ENCODE measurements around the gene SH3GL2.

Gene SH3GL2

GRCh38 chr9:17665450-17665849 lies 86.6 kb downstream of the SH3GL2 start:
- Histone ChIP-seq H3K9me3 (ENCODE audit: low read length) (no peaks in the 10 kb centered on the region), H3K4me1 (ENCODE audit: insufficient read depth, low read length) (no peaks in the 10 kb centered on the region), H3K27ac (ENCODE audit: low read depth, low read length) (no peak overlapping the region), H3K36me3 (ENCODE audit: insufficient read depth, low read length) (no peaks in the 10 kb centered on the region), H3K27me3 (ENCODE audit: control insufficient read depth in 1 of 2, insufficient read depth in 2 of 2, low read length in 2 of 2) (no peaks in the 10 kb centered on the region), H3K4me3 (ENCODE audit: low read depth in 1 of 2, low read length in 2 of 2) (no peak overlapping the region), H3K9ac (ENCODE audit: low read length) (no peak overlapping the region)

GRCh38 chr9:17669206-17669605 lies 90.3 kb downstream of the SH3GL2 start:
- H3K36me3 ChIP-seq (ENCODE audit: insufficient read depth, low read length): no peaks in the 10 kb centered on the region
- H3K9ac ChIP-seq (ENCODE audit: low read length): no peak overlapping the region
- no peak overlapping the region for H3K27ac ChIP-seq (ENCODE audit: low read depth, low read length)
- H3K4me3 ChIP-seq (ENCODE audit: low read depth in 1 of 2, low read length in 2 of 2): no peak overlapping the region
- H3K27me3 ChIP-seq (ENCODE audit: control insufficient read depth in 1 of 2, insufficient read depth in 2 of 2, low read length in 2 of 2): no peaks in the 10 kb centered on the region
- no peaks in the 10 kb centered on the region for H3K9me3 ChIP-seq (ENCODE audit: low read length)
- no peaks in the 10 kb centered on the region for H3K4me1 ChIP-seq (ENCODE audit: insufficient read depth, low read length)

GRCh38 chr9:17682684-17683083 lies 103.8 kb downstream of the SH3GL2 start:
- no peak overlapping the region for H3K9ac ChIP-seq (ENCODE audit: low read length)
- no peak overlapping the region for H3K4me3 ChIP-seq (ENCODE audit: low read depth in 1 of 2, low read length in 2 of 2)
- no peaks in the 10 kb centered on the region for H3K27me3 ChIP-seq (ENCODE audit: control insufficient read depth in 1 of 2, insufficient read depth in 2 of 2, low read length in 2 of 2)
- no peaks in the 10 kb centered on the region for H3K36me3 ChIP-seq (ENCODE audit: insufficient read depth, low read length)
- no peaks in the 10 kb centered on the region for H3K4me1 ChIP-seq (ENCODE audit: insufficient read depth, low read length)
- no peaks in the 10 kb centered on the region for H3K9me3 ChIP-seq (ENCODE audit: low read length)
- H3K27ac ChIP-seq (ENCODE audit: low read depth, low read length): no peak overlapping the region

GRCh38 chr9:17688834-17689233 lies 110.0 kb downstream of the SH3GL2 start:
- Histone ChIP-seq H3K9me3 (ENCODE audit: low read length) (no peaks in the 10 kb centered on the region), H3K9ac (ENCODE audit: low read length) (no peak overlapping the region), H3K4me3 (ENCODE audit: low read depth in 1 of 2, low read length in 2 of 2) (no peak overlapping the region), H3K27me3 (ENCODE audit: control insufficient read depth in 1 of 2, insufficient read depth in 2 of 2, low read length in 2 of 2) (no peaks in the 10 kb centered on the region), H3K36me3 (ENCODE audit: insufficient read depth, low read length) (no peaks in the 10 kb centered on the region), H3K4me1 (ENCODE audit: insufficient read depth, low read length) (no peaks in the 10 kb centered on the region), H3K27ac (ENCODE audit: low read depth, low read length) (no peak overlapping the region)

- Histone ChIP-seq H3K9me3 (ENCODE audit: low read length) (no peaks in the 10 kb centered on the region), H3K27ac (ENCODE audit: low read depth, low read length) (no peak overlapping the region), H3K9ac (ENCODE audit: low read length) (no peak overlapping the region), H3K36me3 (ENCODE audit: insufficient read depth, low read length) (no peaks in the 10 kb centered on the region), H3K4me1 (ENCODE audit: insufficient read depth, low read length) (no peaks in the 10 kb centered on the region), H3K27me3 (ENCODE audit: control insufficient read depth in 1 of 2, insufficient read depth in 2 of 2, low read length in 2 of 2) (no peaks in the 10 kb centered on the region), H3K4me3 (ENCODE audit: low read depth in 1 of 2, low read length in 2 of 2) (no peak overlapping the region)
These were observed 115.5 kb downstream of the SH3GL2 start for GRCh38 chr9:17694336-17694735.

- Histone ChIP-seq H3K36me3 (ENCODE audit: insufficient read depth, low read length) (no peaks in the 10 kb centered on the region), H3K9me3 (ENCODE audit: low read length) (no peaks in the 10 kb centered on the region), H3K9ac (ENCODE audit: low read length) (no peak overlapping the region), H3K27me3 (ENCODE audit: control insufficient read depth in 1 of 2, insufficient read depth in 2 of 2, low read length in 2 of 2) (no peaks in the 10 kb centered on the region), H3K4me3 (ENCODE audit: low read depth in 1 of 2, low read length in 2 of 2) (no peak overlapping the region), H3K4me1 (ENCODE audit: insufficient read depth, low read length) (no peaks in the 10 kb centered on the region), H3K27ac (ENCODE audit: low read depth, low read length) (no peak overlapping the region)
These were observed 116.6 kb downstream of the SH3GL2 start for GRCh38 chr9:17695482-17695881.

GRCh38 chr9:17699615-17700330 lies 120.9 kb downstream of the SH3GL2 start:
- no peak overlapping the region for H3K4me3 ChIP-seq (ENCODE audit: low read depth in 1 of 2, low read length in 2 of 2)
- no peaks in the 10 kb centered on the region for H3K27me3 ChIP-seq (ENCODE audit: control insufficient read depth in 1 of 2, insufficient read depth in 2 of 2, low read length in 2 of 2)
- H3K9ac ChIP-seq (ENCODE audit: low read length): no peak overlapping the region
- H3K9me3 ChIP-seq (ENCODE audit: low read length): no peaks in the 10 kb centered on the region
- no peak overlapping the region for H3K27ac ChIP-seq (ENCODE audit: low read depth, low read length)
- H3K36me3 ChIP-seq (ENCODE audit: insufficient read depth, low read length): no peaks in the 10 kb centered on the region
- H3K4me1 ChIP-seq (ENCODE audit: insufficient read depth, low read length): no peaks in the 10 kb centered on the region

GRCh38 chr9:17706347-17706746 lies 127.5 kb downstream of the SH3GL2 start:
- no peaks in the 10 kb centered on the region for H3K4me1 ChIP-seq (ENCODE audit: insufficient read depth, low read length)
- H3K27me3 ChIP-seq (ENCODE audit: control insufficient read depth in 1 of 2, insufficient read depth in 2 of 2, low read length in 2 of 2): no peaks in the 10 kb centered on the region
- no peak overlapping the region for H3K9ac ChIP-seq (ENCODE audit: low read length)
- no peak overlapping the region for H3K4me3 ChIP-seq (ENCODE audit: low read depth in 1 of 2, low read length in 2 of 2)
- no peaks in the 10 kb centered on the region for H3K9me3 ChIP-seq (ENCODE audit: low read length)
- no peaks in the 10 kb centered on the region for H3K36me3 ChIP-seq (ENCODE audit: insufficient read depth, low read length)
- no peak overlapping the region for H3K27ac ChIP-seq (ENCODE audit: low read depth, low read length)

GRCh38 chr9:17719053-17719452 lies 140.2 kb downstream of the SH3GL2 start:
- Histone ChIP-seq H3K27ac (ENCODE audit: low read depth, low read length) (no peak overlapping the region), H3K9ac (ENCODE audit: low read length) (no peak overlapping the region), H3K4me3 (ENCODE audit: low read depth in 1 of 2, low read length in 2 of 2) (no peak overlapping the region), H3K9me3 (ENCODE audit: low read length) (no peaks in the 10 kb centered on the region), H3K4me1 (ENCODE audit: insufficient read depth, low read length) (no peaks in the 10 kb centered on the region), H3K36me3 (ENCODE audit: insufficient read depth, low read length) (no peaks in the 10 kb centered on the region), H3K27me3 (ENCODE audit: control insufficient read depth in 1 of 2, insufficient read depth in 2 of 2, low read length in 2 of 2) (no peaks in the 10 kb centered on the region)

- no peaks in the 10 kb centered on the region for H3K9me3 ChIP-seq (ENCODE audit: low read length)
- no peaks in the 10 kb centered on the region for H3K36me3 ChIP-seq (ENCODE audit: insufficient read depth, low read length)
- no peak overlapping the region for H3K27ac ChIP-seq (ENCODE audit: low read depth, low read length)
These were observed 143.1 kb downstream of the SH3GL2 start for GRCh38 chr9:17721954-17722353.

GRCh38 chr9:17723656-17724055 lies 144.8 kb downstream of the SH3GL2 start:
- Histone ChIP-seq H3K4me3 (ENCODE audit: low read depth in 1 of 2, low read length in 2 of 2) (no peak overlapping the region), H3K27ac (ENCODE audit: low read depth, low read length) (no peak overlapping the region), H3K4me1 (ENCODE audit: insufficient read depth, low read length) (no peaks in the 10 kb centered on the region), H3K9ac (ENCODE audit: low read length) (no peak overlapping the region), H3K36me3 (ENCODE audit: insufficient read depth, low read length) (no peaks in the 10 kb centered on the region), H3K9me3 (ENCODE audit: low read length) (no peaks in the 10 kb centered on the region), H3K27me3 (ENCODE audit: control insufficient read depth in 1 of 2, insufficient read depth in 2 of 2, low read length in 2 of 2) (no peaks in the 10 kb centered on the region)

More at GRCh38 chr9:17721954-17722353, 143.1 kb downstream of the SH3GL2 start:
- Histone ChIP-seq H3K27me3 (ENCODE audit: control insufficient read depth in 1 of 2, insufficient read depth in 2 of 2, low read length in 2 of 2) (no peaks in the 10 kb centered on the region), H3K9ac (ENCODE audit: low read length) (no peak overlapping the region), H3K4me1 (ENCODE audit: insufficient read depth, low read length) (no peaks in the 10 kb centered on the region), H3K4me3 (ENCODE audit: low read depth in 1 of 2, low read length in 2 of 2) (no peak overlapping the region)

- no peak overlapping the region for H3K4me3 ChIP-seq (ENCODE audit: low read depth in 1 of 2, low read length in 2 of 2)
These were observed 146.6 kb downstream of the SH3GL2 start for GRCh38 chr9:17725399-17726010.

More at GRCh38 chr9:17725399-17726010, 146.6 kb downstream of the SH3GL2 start:
- Histone ChIP-seq H3K9me3 (ENCODE audit: low read length) (no peaks in the 10 kb centered on the region), H3K27me3 (ENCODE audit: control insufficient read depth in 1 of 2, insufficient read depth in 2 of 2, low read length in 2 of 2) (no peaks in the 10 kb centered on the region), H3K9ac (ENCODE audit: low read length) (no peak overlapping the region), H3K27ac (ENCODE audit: low read depth, low read length) (no peak overlapping the region), H3K4me1 (ENCODE audit: insufficient read depth, low read length) (no peaks in the 10 kb centered on the region), H3K36me3 (ENCODE audit: insufficient read depth, low read length) (no peaks in the 10 kb centered on the region)

Data from muscle layer of colon (tissue), 2 donors.